GM12878 (cell line): Measurements from ENCODE around the gene SOX18. TPM values are rescaled to one million over a fixed set of nuclear protein-coding genes. Genes with fewer than 3 reads are reported as not detected.
A peak's percentile ranks its signal among the peaks of the same experiment; 100 is the strongest.

Experiments
- ATAC-seq: fragments of 200-7000 bp; cut with Tn5 transposase; 3 replicates; pipeline ENCODE4 v1.9.1; 2020; ENCODE audit warnings: mild to moderate bottlenecking, moderate library complexity
- BruUV-seq: library from RNA; stranded (reverse); fragments of 400-500 nt; replicated peaks from 2 replicates; lab custom pipeline; 2021; lab: Mats Ljungman, UMichigan
- CTCF ChIA-PET: fragments of 300-600 bp; sonication (Branson Sonifier 250); formaldehyde crosslinking; extraction: SDS; loops from one replicate; lab custom pipeline; 2021; ENCODE audit warnings: inconsistent platforms; lab: Yijun Ruan, JAX
- POLR2A ChIA-PET: fragments of 350-600 bp; formaldehyde crosslinking; extraction: SDS; loops from one replicate; lab custom pipeline; 2021; ENCODE audit warnings: inconsistent platforms; lab: Charles Lee
- RAD21 ChIA-PET: fragments of 300-600 bp; sonication (Branson Sonifier 250); formaldehyde crosslinking; loops from one replicate; lab custom pipeline; 2023; ENCODE audit warnings: antibody characterized with exemption; ENCODE audit not compliant: unreplicated experiment; lab: Charles Lee
- SMC1A ChIA-PET: fragments of 300-600 bp; sonication (Branson Sonifier 250); formaldehyde crosslinking; loops from one replicate; lab custom pipeline; 2023; ENCODE audit not compliant: unreplicated experiment, uncharacterized antibody; lab: Charles Lee
- DNase-seq: peaks from one replicate; pipeline ENCODE4 v3.0.0-alpha.2; 2011; ENCODE audit warnings: low read depth, low spot score
- FAIRE-seq: peaks from 3 replicates; lab custom pipeline; 2011; peaks lifted over from hg19 to GRCh38; lab: Jason Lieb, UNC
- H2AFZ ChIP-seq: 2 replicates; pipeline ENCODE4 v1.6.0; 2011; ENCODE audit warnings: low read depth, low read length, control low read depth; ENCODE audit not compliant: control insufficient read depth
- H3K27ac ChIP-seq: 2 replicates; pipeline ENCODE4 v1.5.1; 2011; ENCODE audit warnings: control low read depth; ENCODE audit not compliant: control insufficient read depth, insufficient read depth
- H3K27me3 ChIP-seq, 2 experiments: replicated peaks in 1 of 2; 2 replicates each; pipeline versions ENCODE4 v1.6.0 to v1.6.1; 2011; ENCODE audit warnings: low read length in 1 of 2; ENCODE audit not compliant: control insufficient read depth in 2 of 2, insufficient read depth in 2 of 2
- H3K36me3 ChIP-seq, 2 experiments: 2 replicates each; pipeline ENCODE4 v1.5.1; 2011; ENCODE audit warnings: low read length in 1 of 2; ENCODE audit not compliant: control insufficient read depth in 2 of 2, insufficient read depth in 2 of 2
- H3K4me1 ChIP-seq: 2 replicates; pipeline ENCODE4 v1.6.1; 2011; ENCODE audit warnings: mild to moderate bottlenecking, low read length, moderate library complexity, mixed read lengths; ENCODE audit not compliant: control insufficient read depth, insufficient read depth
- H3K4me2 ChIP-seq: 2 replicates; pipeline ENCODE4 v1.6.0; 2011; ENCODE audit warnings: control low read depth; ENCODE audit not compliant: control insufficient read depth, insufficient read depth
- H3K4me3 ChIP-seq: fragments of 200-600 bp; sonication (generic); 2 replicates; pipeline ENCODE4 v1.5.1; 2016
- H3K79me2 ChIP-seq: 2 replicates; pipeline ENCODE4 v1.6.0; 2011; ENCODE audit warnings: low read length; ENCODE audit not compliant: control insufficient read depth, insufficient read depth
- H3K9ac ChIP-seq: 2 replicates; pipeline ENCODE4 v1.8.0; 2011; ENCODE audit warnings: low read length, control low read depth, mixed read lengths; ENCODE audit not compliant: control insufficient read depth, insufficient read depth
- H3K9me3 ChIP-seq: replicated peaks from 3 replicates; pipeline ENCODE4 v1.5.1; 2011; ENCODE audit warnings: mild to moderate bottlenecking, low read length; ENCODE audit not compliant: control insufficient read depth, insufficient read depth
- H4K20me1 ChIP-seq: 2 replicates; pipeline ENCODE4 v1.6.0; 2011; ENCODE audit not compliant: control insufficient read depth, insufficient read depth
- BCL3 ChIP-seq: IDR thresholded peaks from 2 replicates; pipeline ENCODE4 v1.6.1; 2011; ENCODE audit warnings: borderline replicate concordance, low read depth, mild to moderate bottlenecking, moderate library complexity, low read length; ENCODE audit not compliant: insufficient read depth, poor library complexity, severe bottlenecking
- BHLHE40 ChIP-seq, 2 experiments: fragments of 450-650 bp in 1 of 2; IDR thresholded peaks; 2 replicates each; pipeline ENCODE4 v1.6.1; 2011 to 2017; ENCODE audit warnings: low read depth in 2 of 2, borderline replicate concordance in 1 of 2, improper control_type of control experiment in 1 of 2, low read length in 1 of 2, mild to moderate bottlenecking in 1 of 2
- HSF1 ChIP-seq: fragments of 150-350 bp; IDR thresholded peaks from 2 replicates; pipeline ENCODE4 v1.6.1; 2014; ENCODE audit warnings: mild to moderate bottlenecking, low read depth, low read length
- KDM1A ChIP-seq: fragments of 200-600 bp; sonication (generic); IDR thresholded peaks from 2 replicates; pipeline ENCODE4 v1.6.1; 2016; ENCODE audit warnings: borderline replicate concordance
- NRF1 ChIP-seq: conservative IDR thresholded peaks from 2 replicates; pipeline ENCODE4 v1.6.1; 2011; ENCODE audit warnings: mild to moderate bottlenecking, low read depth, low read length, improper control_type of control experiment
- PAX8 ChIP-seq: fragments of 450-650 bp; IDR thresholded peaks from 2 replicates; pipeline ENCODE4 v1.6.1; 2017; ENCODE audit warnings: mild to moderate bottlenecking, moderate library complexity
- PKNOX1 ChIP-seq: fragments of 450-650 bp; IDR thresholded peaks from 2 replicates; pipeline ENCODE4 v1.6.1; 2016; ENCODE audit warnings: mild to moderate bottlenecking
- SMAD5 ChIP-seq: IDR thresholded peaks from 2 replicates; pipeline ENCODE4 v1.6.1; 2016; ENCODE audit warnings: antibody characterized with exemption, low read depth
- SPI1 ChIP-seq: IDR thresholded peaks from 2 replicates; pipeline ENCODE4 v1.6.1; 2011; ENCODE audit warnings: low read depth, mild to moderate bottlenecking, low read length, moderate library complexity, borderline replicate concordance; ENCODE audit not compliant: insufficient read depth
- ZNF207 ChIP-seq: fragments of 450-650 bp; IDR thresholded peaks from 2 replicates; pipeline ENCODE4 v1.6.1; 2014; ENCODE audit warnings: antibody characterized with exemption, mild to moderate bottlenecking, borderline replicate concordance
- WGBS: methylation state at CpG from one replicate; pipeline ENCODE4 v1.1.6; 2016; ENCODE audit warnings: low lambda C conversion rate; ENCODE audit not compliant: insufficient replicate concordance, insufficient coverage; ENCODE audit errors: missing lambda C conversion rate; 5-methylcytosine and 5-hydroxymethylcytosine counted together
- in situ Hi-C: fragments of 300-500 bp; cut with MboI; formaldehyde crosslinking; loops from 9 replicates; pipeline ENCODE4 v1.14.3; 2018; ENCODE audit warnings: mixed read lengths
- intact Hi-C: fragments of 100-400 bp; cut with micrococcal nuclease; formaldehyde crosslinking; loops from one replicate; pipeline ENCODE4 v1.14.2; 2022; ENCODE audit not compliant: unreplicated experiment
- polyA plus RNA-seq, 11 experiments: library from polyadenylated mRNA; depleted of rRNA in 4 of 11; unstranded in 6 of 11; stranded (reverse) in 5 of 11; fragments of >200 nt; fragmentation: Nextera tagmentation in 4 of 11; fragmentation: Illumina TruSeq in 1 of 11; extraction: Ambion mirVana in 4 of 11; extraction: Trizol in 1 of 11; gene quantifications; 1 replicate in 1 of 11; 2 replicates in 10 of 11; pipeline versions ENCODE4 v1.2.1 to v1.2.3, GENCODE V29; 2011 to 2016; ENCODE audit warnings: inconsistent platforms in 2 of 11, missing spikeins in 2 of 11, low read depth in 1 of 11
- total RNA-seq, 4 experiments: library from RNA; depleted of rRNA in 3 of 4; stranded (reverse); fragments of >200 nt in 3 of 4; fragmentation: Illumina TruSeq in 1 of 4; extraction: Trizol in 1 of 4; gene quantifications; 2 replicates each; pipeline versions ENCODE4 v1.2.1 to v1.2.3, GENCODE V29; 2013 to 2021

Gene SOX18
- total and polyA plus RNA-seq, 10 of the 15 experiments (the other 5 are each of a cell fraction or from before 2014, with no cell fraction given), result 0.05 to 5.6 (median 0.28) TPM; not detected in 3

DNA sequence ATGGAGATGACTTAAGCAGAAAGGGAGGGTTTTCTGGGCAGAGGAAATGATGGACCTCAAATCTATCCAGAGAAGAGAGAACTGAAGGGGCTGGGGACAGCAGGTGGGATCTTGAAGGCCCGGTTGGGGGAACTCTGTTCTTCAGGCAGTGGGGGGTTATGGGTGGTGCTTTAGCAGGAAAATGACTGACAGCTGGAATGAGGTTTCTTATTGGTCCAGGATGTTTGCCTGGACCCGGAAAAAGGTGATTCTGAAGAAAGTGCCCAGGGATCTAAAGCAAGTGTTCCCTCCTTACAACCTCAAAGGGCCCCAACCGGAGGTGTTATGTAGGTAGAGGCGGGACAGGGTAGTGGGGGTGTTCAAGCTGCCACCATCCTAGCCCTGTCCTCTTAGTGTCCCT lies 46.0 kb upstream of the SOX18 start:
- ATAC-seq, result no peak
- no peaks in the 10 kb centered on the region for H4K20me1 ChIP-seq
- TF ChIP-seq PKNOX1 (peak; percentile 73), BHLHE40 (IDR thresholded peaks at IDR 0.05; ENCODE audit: borderline replicate concordance in 1 of 2, low read depth in 2 of 2, low read length in 1 of 2) (no peak)
- no peak overlapping the region; the same call in 1 of the 2 replicates for H3K4me2 ChIP-seq
- ChIA-PET CTCF (interaction anchor here (0.8 kb wide), 1 partner anchor 25 kb away, joined by 3 read pairs; no protein-coding TSS in a partner anchor), POLR2A (no interaction called here), RAD21 (interaction anchor here (1.3 kb wide), 1 partner anchor 25 kb away, joined by 3 read pairs; no protein-coding TSS in a partner anchor), SMC1A (no interaction called here)
- no TSS peak for BruUV-seq
- peaks cover 0 to under 1% of the 10 kb centered on the region in 2 experiments; a peak in 1 of 4 replicates for H3K27me3 ChIP-seq
- H3K9ac ChIP-seq, result no peak overlapping the region
- no peaks in the 10 kb centered on the region for H3K36me3 ChIP-seq
- H3K4me3 ChIP-seq, result no peak overlapping the region
- in situ Hi-C loops, result no loop called here
- WGBS, result 23% methylated on average over 4 of the region's 4 CpGs
- no peak for FAIRE-seq
- no peak overlapping the region for H3K27ac ChIP-seq
- intact Hi-C loops, result no loop called here
- no peak overlapping the region for H2AFZ ChIP-seq
- no peak for DNase-seq
- no peaks in the 10 kb centered on the region for H3K9me3 ChIP-seq
- peaks cover 14% of the 10 kb centered on the region for H3K4me1 ChIP-seq
- no peaks in the 10 kb centered on the region for H3K79me2 ChIP-seq

DNA sequence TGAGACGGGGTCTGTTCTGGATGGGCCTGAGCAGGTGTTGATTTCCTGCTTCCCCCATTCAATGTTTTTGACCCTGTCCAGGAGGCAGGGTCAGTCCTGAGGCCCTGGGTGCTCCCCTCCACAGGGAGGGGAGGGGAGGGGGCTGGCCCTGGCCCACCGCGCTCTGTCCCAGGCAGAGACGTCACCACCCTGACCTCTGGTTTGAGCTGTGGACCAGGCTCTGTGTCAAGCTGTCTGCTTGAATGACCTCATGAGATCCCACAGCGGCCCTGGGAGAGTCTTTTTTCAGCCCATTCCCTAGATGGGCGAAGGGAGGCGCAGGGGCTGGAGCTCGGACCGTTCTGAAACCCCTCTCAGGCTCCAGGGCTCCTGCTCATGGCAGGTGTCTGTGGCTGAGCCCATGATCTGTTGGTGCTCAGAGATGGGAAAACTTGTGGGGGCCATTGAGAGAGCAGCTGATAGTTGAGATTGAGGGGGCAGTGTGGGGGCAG lies 43.6 kb upstream of the SOX18 start:
- no TSS peak for BruUV-seq
- intact Hi-C loops, result no loop called here
- H3K36me3 ChIP-seq, result no peaks in the 10 kb centered on the region
- ChIA-PET RAD21 (no interaction called here), SMC1A (no interaction called here), POLR2A (no interaction called here), CTCF (interaction anchor here (0.6 kb wide), 1 partner anchor 597 kb away, joined by 3 read pairs; no protein-coding TSS in a partner anchor)
- no peak overlapping the region for H2AFZ ChIP-seq
- WGBS, result 35% methylated on average over 9 of the region's 9 CpGs
- peaks cover 7% of the 10 kb centered on the region for H3K4me1 ChIP-seq
- no peaks in the 10 kb centered on the region; the same call in 2 of the 3 replicates for H3K9me3 ChIP-seq
- no peak overlapping the region for H3K4me2 ChIP-seq
- no peaks in the 10 kb centered on the region for H3K79me2 ChIP-seq
- no peak overlapping the region for H3K4me3 ChIP-seq
- no peak for FAIRE-seq
- H3K27me3 ChIP-seq, result no peaks in the 10 kb centered on the region
- H4K20me1 ChIP-seq, result no peaks in the 10 kb centered on the region
- DNase-seq, result no peak
- in situ Hi-C loops, result no loop called here
- ATAC-seq, result no peak
- no peak overlapping the region for H3K9ac ChIP-seq
- H3K27ac ChIP-seq, result no peak overlapping the region
- TF ChIP-seq HSF1, result no peak
- no peak for TF ChIP-seq NRF1
- no peak for TF ChIP-seq BCL3
- TF ChIP-seq KDM1A, result no peak
- TF ChIP-seq PAX8, result no peak
- no peak for TF ChIP-seq SPI1
- no peak for TF ChIP-seq SMAD5
- no peak for TF ChIP-seq ZNF207
